ENCODE data around the gene PIK3AP1. TPM values are rescaled to one million over a fixed set of nuclear protein-coding genes. Genes with fewer than 3 reads are reported as not detected.

PIK3AP1 gene
- total and polyA plus RNA-seq, 2 of the 4 experiments (the other 2 are of a cell fraction) = under 0.01 to 0.14 TPM

- no peak for ATAC-seq (ENCODE audit: low read depth)
Observed at GRCh38 chr10:96724621-96725020, 4.3 kb upstream of the PIK3AP1 start.

More at GRCh38 chr10:96724621-96725020, 4.3 kb upstream of the PIK3AP1 start:
- ChIA-PET POLR2A (ENCODE audit: unreplicated experiment) (no interaction called here), CTCF (no interaction called here)
- dilution Hi-C loops (cut with HindIII; ENCODE audit: low sequenced_read_pairs, unreplicated experiment) (no loop called here), intact Hi-C loops (cut with micrococcal nuclease) (no loop called here), in situ Hi-C loops (cut with MboI; ENCODE audit: low sequenced_read_pairs) (no loop called here)
- Histone ChIP-seq H4K91ac (ENCODE audit: insufficient read depth, low read depth, low read length) (no peak overlapping the region), H2BK5ac (ENCODE audit: low read depth, low read length, poor library complexity, severe bottlenecking) (no peak overlapping the region), H3K23ac (ENCODE audit: low read depth, low read length) (no peak overlapping the region), H3K4me2 (ENCODE audit: low read depth, low read length) (no peak overlapping the region), H3K79me1 (ENCODE audit: low read depth in 1 of 2, low read length in 2 of 2) (no peaks in the 10 kb centered on the region), H2AK5ac (ENCODE audit: low read depth, low read length) (no peak overlapping the region), H3K9ac (ENCODE audit: low read depth, low read length) (no peak overlapping the region), H3K4ac (ENCODE audit: low read depth, low read length) (no peak overlapping the region), H3K56ac (ENCODE audit: extremely low read depth, insufficient read depth, low read length) (no peak overlapping the region), H3K27me3 (ENCODE audit: control insufficient read depth, insufficient read depth, low read length) (peaks cover 36% of the 10 kb centered on the region), H3K18ac (ENCODE audit: low read depth, low read length) (no peak overlapping the region), H3K27ac (ENCODE audit: insufficient read depth, low read length) (no peak overlapping the region), H2BK15ac (ENCODE audit: low read depth, low read length) (no peak overlapping the region), H4K5ac (ENCODE audit: low read depth, low read length) (no peak overlapping the region), H3K14ac (replicated peaks; ENCODE audit: low read depth, low read length) (no peak overlapping the region), H3K36me3 (ENCODE audit: control insufficient read depth, insufficient read depth, low read length) (no peaks in the 10 kb centered on the region), H4K8ac (ENCODE audit: low read depth in 2 of 2, low read length in 2 of 2) (no peak overlapping the region), H3K4me1 (ENCODE audit: control insufficient read depth, insufficient read depth, low read length) (no peaks in the 10 kb centered on the region), H2AK9ac (replicated peaks; ENCODE audit: low read depth, low read length, poor library complexity) (no peak overlapping the region), H4K20me1 (ENCODE audit: insufficient read depth, low read length) (no peaks in the 10 kb centered on the region), H3K9me1 (ENCODE audit: insufficient read depth, low read length) (no peaks in the 10 kb centered on the region), H2BK120ac (ENCODE audit: low read depth, low read length) (no peak overlapping the region), H2BK20ac (ENCODE audit: low read depth, low read length) (no peak overlapping the region), H3K9me3 (ENCODE audit: control insufficient read depth, insufficient read depth, low read length) (no peaks in the 10 kb centered on the region), H3K4me3 (ENCODE audit: insufficient read depth, low read depth, low read length) (no peak overlapping the region), H2AFZ (replicated peaks; ENCODE audit: low read length, poor library complexity) (no peak overlapping the region)
- no TSS peak for BruUV-seq (replicated peaks)
- TF ChIP-seq NFE2L2 (IDR thresholded peaks at IDR 0.05; ENCODE audit: low read depth, low read length) (no peak), ELK1 (IDR thresholded peaks at IDR 0.05; ENCODE audit: borderline replicate concordance, low read depth, low read length) (no peak), USF2 (IDR thresholded peaks at IDR 0.05; ENCODE audit: low read depth, low read length) (no peak), CHD1 (IDR thresholded peaks at IDR 0.05; ENCODE audit: low read depth, low read length) (no peak), CEBPB (IDR thresholded peaks at IDR 0.05; ENCODE audit: low read depth, low read length) (no peak), CTCF (conservative IDR thresholded peaks at IDR 0.05; ENCODE audit: low read depth, low read length) (no peak), BHLHE40 (IDR thresholded peaks at IDR 0.05; ENCODE audit: low read depth, low read length) (no peak), RCOR1 (IDR thresholded peaks at IDR 0.05; ENCODE audit: insufficient replicate concordance, low read length) (no peak), FOS (IDR thresholded peaks at IDR 0.05; ENCODE audit: low read depth, low read length) (no peak), POLR2A (IDR thresholded peaks at IDR 0.05; ENCODE audit: low read depth, low read length) (no peak), SMC3 (IDR thresholded peaks at IDR 0.05; ENCODE audit: low read depth, low read length) (no peak), RFX5 (IDR thresholded peaks at IDR 0.05; ENCODE audit: low read depth, low read length) (no peak), MAZ (IDR thresholded peaks at IDR 0.05; ENCODE audit: borderline replicate concordance, low read depth, low read length) (no peak), MAFK (IDR thresholded peaks at IDR 0.05; ENCODE audit: low read depth, low read length) (no peak), MXI1 (IDR thresholded peaks at IDR 0.05; ENCODE audit: borderline replicate concordance, low read depth, low read length) (no peak), RAD21 (IDR thresholded peaks at IDR 0.05; ENCODE audit: low read length) (no peak)
- 100% methylated on average over 1 of the region's 6 CpGs; no CpG with 5 or more reads in 1 of the 2 experiments for WGBS, 2 experiments (ENCODE audit: extremely low coverage in 2 of 2, insufficient read length in 1 of 2)
- no peak for DNase-seq
